Heart left ventricle (tissue), 16 donors: ENCODE results near the gene ANKRD39. TPM values are rescaled to one million over a fixed set of nuclear protein-coding genes. Genes with fewer than 3 reads are reported as not detected.

Experiments
- ATAC-seq, 4 donors: fragments of 200-7000 bp; cut with Tn5 transposase; one replicate each; pipeline ENCODE4 v1.9.1; 2020 to 2022; ENCODE audit warnings: moderate library complexity in 4 of 4, mild to moderate bottlenecking in 3 of 4, moderate number of reproducible peaks in 1 of 4
- DNase-seq, 5 donors: peaks; one replicate each; pipeline ENCODE4 v3.0.0-alpha.2; 2020
- H3K27ac ChIP-seq, 12 donors: fragments of 200-600 bp; sonication (generic) in 4 of 12; one replicate each; pipeline versions ENCODE4 v1.5.0 to v1.8.0; 2016 to 2022; ENCODE audit warnings: mild to moderate bottlenecking in 2 of 12
- H3K27me3 ChIP-seq, 9 donors: fragments of 200-600 bp; sonication (generic) in 2 of 9; one replicate each; pipeline versions ENCODE4 v1.5.1 to v1.8.0; 2016 to 2022; ENCODE audit warnings: mild to moderate bottlenecking in 3 of 9
- H3K36me3 ChIP-seq, 9 donors: fragments of 200-600 bp; sonication (generic) in 2 of 9; one replicate each; pipeline versions ENCODE4 v1.5.0 to v1.8.0; 2018 to 2022; ENCODE audit warnings: mild to moderate bottlenecking in 2 of 9
- H3K4me1 ChIP-seq, 12 donors: fragments of 200-600 bp; sonication (generic) in 4 of 12; one replicate each; pipeline versions ENCODE4 v1.5.0 to v1.8.0; 2016 to 2022; ENCODE audit warnings: mild to moderate bottlenecking in 3 of 12
- H3K4me3 ChIP-seq, 12 donors: fragments of 200-600 bp; sonication (generic) in 4 of 12; one replicate each; pipeline versions ENCODE4 v1.5.0 to v1.8.0; 2017 to 2022; ENCODE audit warnings: mild to moderate bottlenecking in 9 of 12, moderate library complexity in 4 of 12
- H3K9me3 ChIP-seq, 12 donors: fragments of 200-600 bp; sonication (generic) in 4 of 12; one replicate each; pipeline versions ENCODE4 v1.5.0 to v1.8.0; 2016 to 2022; ENCODE audit warnings: mild to moderate bottlenecking in 1 of 12
- CTCF ChIP-seq, 12 donors: fragments of 200-600 bp; sonication (generic) in 4 of 12; IDR thresholded peaks; one replicate each; pipeline versions ENCODE4 v1.5.0 to v1.8.0; 2018 to 2022; ENCODE audit warnings: antibody characterized with exemption in 12 of 12, mild to moderate bottlenecking in 5 of 12
- POLR2A ChIP-seq, 2 donors: fragments of 450-650 bp; IDR thresholded peaks; one replicate each; pipeline ENCODE4 v1.6.1; 2017; ENCODE audit warnings: antibody characterized with exemption in 2 of 2, mild to moderate bottlenecking in 2 of 2, moderate library complexity in 2 of 2
- WGBS, 4 donors: extraction: QIAGEN DNeasy Blood & Tissue Kit in 2 of 4; methylation state at CpG; one replicate each; pipeline versions ENCODE4 v1.1.5 to v1.1.7; 2013 to 2018; 5-methylcytosine and 5-hydroxymethylcytosine counted together
- intact Hi-C, 10 donors: fragments of 100-400 bp; cut with DNase I; formaldehyde crosslinking; loops; one replicate each; pipeline versions ENCODE4 v1.11.1 to v1.14.2; 2022
- polyA plus RNA-seq, 2 donors: library from polyadenylated mRNA; stranded (reverse); fragments of 200-250 nt; gene quantifications; one replicate each; pipeline ENCODE4 v1.2.3, GENCODE V29; 2013
- total RNA-seq, 9 donors: library from RNA; depleted of rRNA in 2 of 9; stranded (reverse); fragments of >200 nt in 2 of 9; fragmentation: NEBNext Ultra II Directional in 3 of 9; extraction: Animal tissue kit (Norgen Biotek cat#: 25700) in 3 of 9; gene quantifications; one replicate each; pipeline versions ENCODE4 v1.1.0 to v1.2.4, GENCODE V29; 2016 to 2023
- donor health status: ischemic (EF 13 %, LVEDD 7.1; RV severe dilation, severe dysfunction).
- donor health status: healthy with polysubstance abuse.
- donor health status: DM: no; HTN: yes; CAD: no.
- donor health status: DM: no; HTN: no; CAD: no.
- donor health status: ischemic (EF 25% LVEDD 6.9; RV normal size, moderate dysfunction).
- donor health status: ischemic (EF 25% LVEDD 5.7; RV mildly dilated, moderate dysfunction).
- donor health status: healthy.
- donor health status: DM: yes; HTN: yes; CAD: no.
- donor health status: ischemic (EF 35%, LVEDD 5.7; RV mildly dilated, moderate dysfunction).
- donor health status: nonischemic (EF 11% LVEDD 7.7; RV severe dilation, severe dysfunction).
- donor health status: DM: yes; HTN: yes; CAD: no.
- donor health status: PGD.
- donor health status: ischemic (EF 29% LVEDD 5.4; RV normal size, mild dysfunction).
- donor health status: nonischemic (EF 23%, LVEDD 6.1; RV moderate dilation, normal function).

Gene ANKRD39
- total and polyA plus RNA-seq, 11 donors = 13.3 to 33.4 (median 17.5) TPM

GRCh38 chr2:96838345-96839292 is 19.2 kb downstream of the ANKRD39 start:
- intact Hi-C loops = no loop called here
- Histone ChIP-seq H3K4me1 (peaks cover 0 to 32% (median 8%) of the 10 kb centered on the region in 12 donors), H3K27ac (no peak overlapping the region), H3K4me3 (peak overlapping the region in 1 of 12 donors; percentile 34), H3K36me3 (peaks cover 0 to 48% (median 24%) of the 10 kb centered on the region in 9 donors), H3K9me3 (no peaks in the 10 kb centered on the region), H3K27me3 (no peaks in the 10 kb centered on the region)
- WGBS, 4 donors = 78 to 88% (median 87%) methylated on average over 9 to 23 of the region's 23 CpGs
- ATAC-seq (no peak), DNase-seq (no peak)
- TF ChIP-seq CTCF (IDR thresholded peaks at IDR 0.05) = no peak
- TF ChIP-seq POLR2A (IDR thresholded peaks at IDR 0.05) = no peak

DNA sequence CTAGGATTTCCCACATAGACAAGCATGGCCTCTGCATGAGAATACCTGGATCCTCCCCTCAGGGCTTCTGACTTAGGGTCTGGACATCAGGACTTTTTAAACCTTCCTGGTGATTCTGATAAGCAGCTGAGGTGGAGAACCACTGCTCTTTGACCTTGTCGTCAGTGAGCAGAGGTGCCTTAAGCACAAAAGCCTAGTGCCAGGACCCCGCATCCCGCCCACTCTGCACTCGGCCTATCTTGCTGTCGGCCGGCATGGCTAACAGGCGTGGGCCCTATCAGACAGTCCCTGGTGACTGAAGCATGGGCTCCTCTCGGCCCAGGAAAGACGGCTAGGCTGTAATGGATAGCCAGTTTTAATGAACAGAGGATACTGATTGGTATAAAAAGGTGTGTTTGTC is 20.2 kb downstream of the ANKRD39 start:
- TF ChIP-seq CTCF (IDR thresholded peaks at IDR 0.05) = no peak
- TF ChIP-seq POLR2A (IDR thresholded peaks at IDR 0.05) = no peak
- Histone ChIP-seq H3K36me3 (peaks cover 0 to 54% (median 33%) of the 10 kb centered on the region in 9 donors), H3K27me3 (no peaks in the 10 kb centered on the region), H3K4me3 (no peak overlapping the region), H3K27ac (no peak overlapping the region), H3K4me1 (peaks cover 0 to 33% (median 13%) of the 10 kb centered on the region in 12 donors), H3K9me3 (no peaks in the 10 kb centered on the region)
- 62 to 88% (median 85%) methylated on average over 7 to 9 of the region's 9 CpGs for WGBS, 4 donors
- ATAC-seq = no peak
- DNase-seq = no peak
- intact Hi-C loops = no loop called here

- no peak for TF ChIP-seq CTCF (IDR thresholded peaks at IDR 0.05)
- TF ChIP-seq POLR2A (IDR thresholded peaks at IDR 0.05) = no peak
- WGBS, 4 donors = 82 to 96% (median 94%) methylated on average over 4 of the region's 4 CpGs
- intact Hi-C loops = no loop called here
- H3K27me3 ChIP-seq = no peaks in the 10 kb centered on the region
- ATAC-seq = no peak
- no peak overlapping the region for H3K27ac ChIP-seq
- H3K9me3 ChIP-seq = no peaks in the 10 kb centered on the region
- DNase-seq = no peak
- peaks cover 0 to 71% (median 50%) of the 10 kb centered on the region in 9 donors for H3K36me3 ChIP-seq
- peaks cover 0 to 35% (median 12%) of the 10 kb centered on the region in 12 donors for H3K4me1 ChIP-seq
- H3K4me3 ChIP-seq = no peak overlapping the region
These were observed 22.0 kb downstream of the ANKRD39 start for GRCh38 chr2:96835830-96836229.

DNA sequence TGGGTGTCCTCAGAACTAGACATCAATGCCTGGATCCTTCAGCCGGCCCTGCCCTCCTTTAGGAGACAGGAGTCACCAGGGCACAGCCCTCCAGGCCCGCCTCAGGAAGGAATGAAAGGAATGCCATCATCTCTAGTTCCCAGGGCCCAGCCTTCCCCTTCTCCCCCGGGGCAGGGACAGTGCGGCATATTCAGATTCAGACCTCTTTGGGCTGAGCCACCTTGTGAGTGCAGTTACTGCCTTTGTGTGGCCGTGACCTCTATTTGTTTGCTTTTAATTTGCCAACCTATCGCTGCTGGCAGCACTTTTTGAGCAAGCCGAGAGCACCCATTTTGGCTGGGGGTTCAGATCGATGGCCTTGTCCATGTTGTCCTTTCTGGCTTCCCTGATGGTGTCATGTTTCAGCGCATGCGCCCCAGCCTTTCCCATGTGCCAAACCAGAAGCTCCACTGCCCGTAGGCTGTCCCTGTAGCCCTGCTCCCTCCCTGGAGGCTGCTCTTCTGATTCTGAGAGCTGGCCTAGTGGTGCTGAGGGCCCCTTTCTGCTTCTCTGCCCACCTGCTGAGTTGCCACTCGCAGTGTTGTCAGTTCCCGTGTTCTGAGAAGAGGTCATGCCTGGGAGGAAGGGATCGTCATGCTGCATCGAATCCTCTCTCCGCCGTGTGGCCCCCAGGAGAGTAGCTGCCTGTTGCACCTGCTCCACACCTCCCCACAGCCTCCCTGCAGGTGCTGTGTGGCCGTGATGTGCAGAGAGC is 24.9 kb downstream of the ANKRD39 start:
- peak overlapping the region in 8 of 12 donors; percentile 8 to 62 (median 43) for H3K27ac ChIP-seq
- intact Hi-C loops = no loop called here
- no peaks in the 10 kb centered on the region for H3K9me3 ChIP-seq
- H3K27me3 ChIP-seq = no peaks in the 10 kb centered on the region
- peak; percentile 63 to 88 (median 86) for ATAC-seq
- DNase-seq = peak; percentile 64 to 82 (median 76)
- H3K36me3 ChIP-seq = peaks cover 0 to 85% (median 73%) of the 10 kb centered on the region in 9 donors
- H3K4me1 ChIP-seq = peaks cover 0 to 24% (median 11%) of the 10 kb centered on the region in 12 donors
- no peak overlapping the region for H3K4me3 ChIP-seq
- 40 to 56% (median 47%) methylated on average over 17 to 18 of the region's 18 CpGs for WGBS, 4 donors
- TF ChIP-seq CTCF (IDR thresholded peaks at IDR 0.05) (no peak), POLR2A (IDR thresholded peaks at IDR 0.05) (no peak)
